VCaP (cell line): ENCODE data around the gene KRTAP10-5.
A peak's percentile ranks its signal among the peaks of the same experiment; 100 is the strongest.
"Not testable (repeated sequence)": the region's sequence is repeated elsewhere in the genome, so short reads cannot be mapped to it uniquely, and the experiment has no call there.

Experiments used
- H3K27ac ChIP-seq: fragments of 450-650 bp; 2 replicates; pipeline ENCODE4 v1.5.1; 2017
- CTCF ChIP-seq: fragments of 450-650 bp; conservative IDR thresholded peaks from 2 replicates; pipeline ENCODE4 v1.5.1; 2017; ENCODE audit warnings: mild to moderate bottlenecking, moderate library complexity

Gene KRTAP10-5

GRCh38 chr21:44580231-44580821 is at the start of gene KRTAP10-5:
Gene KRTAP10-5, minus strand, starts transcription at chr21:44580604. Its CDS starts 26 bp downstream, at chr21:44580578.
- peak within 1 kb of the TSS; percentile 57 for H3K27ac ChIP-seq
- peak; percentile 56 for TF ChIP-seq CTCF

GRCh38 chr21:44628707-44629391 is 48.4 kb upstream of the KRTAP10-5 start:
- TF ChIP-seq CTCF = no peak
- H3K27ac ChIP-seq = no peak overlapping the region

GRCh38 chr21:44627831-44628233 is 47.4 kb upstream of the KRTAP10-5 start:
- H3K27ac ChIP-seq = not testable (repeated sequence)

- H3K27ac ChIP-seq = not testable (repeated sequence)
Observed at GRCh38 chr21:44627181-44627822, 46.9 kb upstream of the KRTAP10-5 start.

GRCh38 chr21:44626673-44627143 is 46.3 kb upstream of the KRTAP10-5 start, which contains the start of gene KRTAP10-9:
Gene KRTAP10-9, plus strand, starts transcription at chr21:44627093. Its CDS starts 79 bp downstream, at chr21:44627172.
- TF ChIP-seq CTCF = no peak
- H3K27ac ChIP-seq = no peak within 1 kb of the TSS

- TF ChIP-seq CTCF = no peak
Observed at GRCh38 chr21:44626262-44626661, 45.9 kb upstream of the KRTAP10-5 start.

GRCh38 chr21:44625756-44626155 is 45.4 kb upstream of the KRTAP10-5 start:
- no peak overlapping the region for H3K27ac ChIP-seq
- no peak for TF ChIP-seq CTCF

More at GRCh38 chr21:44626262-44626661, 45.9 kb upstream of the KRTAP10-5 start:
- no peak overlapping the region for H3K27ac ChIP-seq

GRCh38 chr21:44623575-44623974 is 43.2 kb upstream of the KRTAP10-5 start:
- no peak overlapping the region for H3K27ac ChIP-seq
- TF ChIP-seq CTCF = no peak
